Astrocyte of the spinal cord (primary cell): ENCODE results near the gene LPAR3.

Experiments used
- DNase-seq: peaks from one replicate; pipeline ENCODE4 v3.0.0; 2011; ENCODE audit warnings: low read depth, low spot score
- H3K4me3 ChIP-seq: 2 replicates; pipeline ENCODE4 v1.5.1; 2011; ENCODE audit warnings: low read depth, mild to moderate bottlenecking, low read length, moderate library complexity
- CTCF ChIP-seq: IDR thresholded peaks from 2 replicates; pipeline ENCODE4 v1.5.1; 2012; ENCODE audit warnings: low read depth, mild to moderate bottlenecking, low read length, inconsistent platforms
- in situ Hi-C: cut with HindIII; loops from 2 replicates; pipeline ENCODE4 v1.10.0; 2017; ENCODE audit warnings: low sequenced_read_pairs

The LPAR3 gene

DNA sequence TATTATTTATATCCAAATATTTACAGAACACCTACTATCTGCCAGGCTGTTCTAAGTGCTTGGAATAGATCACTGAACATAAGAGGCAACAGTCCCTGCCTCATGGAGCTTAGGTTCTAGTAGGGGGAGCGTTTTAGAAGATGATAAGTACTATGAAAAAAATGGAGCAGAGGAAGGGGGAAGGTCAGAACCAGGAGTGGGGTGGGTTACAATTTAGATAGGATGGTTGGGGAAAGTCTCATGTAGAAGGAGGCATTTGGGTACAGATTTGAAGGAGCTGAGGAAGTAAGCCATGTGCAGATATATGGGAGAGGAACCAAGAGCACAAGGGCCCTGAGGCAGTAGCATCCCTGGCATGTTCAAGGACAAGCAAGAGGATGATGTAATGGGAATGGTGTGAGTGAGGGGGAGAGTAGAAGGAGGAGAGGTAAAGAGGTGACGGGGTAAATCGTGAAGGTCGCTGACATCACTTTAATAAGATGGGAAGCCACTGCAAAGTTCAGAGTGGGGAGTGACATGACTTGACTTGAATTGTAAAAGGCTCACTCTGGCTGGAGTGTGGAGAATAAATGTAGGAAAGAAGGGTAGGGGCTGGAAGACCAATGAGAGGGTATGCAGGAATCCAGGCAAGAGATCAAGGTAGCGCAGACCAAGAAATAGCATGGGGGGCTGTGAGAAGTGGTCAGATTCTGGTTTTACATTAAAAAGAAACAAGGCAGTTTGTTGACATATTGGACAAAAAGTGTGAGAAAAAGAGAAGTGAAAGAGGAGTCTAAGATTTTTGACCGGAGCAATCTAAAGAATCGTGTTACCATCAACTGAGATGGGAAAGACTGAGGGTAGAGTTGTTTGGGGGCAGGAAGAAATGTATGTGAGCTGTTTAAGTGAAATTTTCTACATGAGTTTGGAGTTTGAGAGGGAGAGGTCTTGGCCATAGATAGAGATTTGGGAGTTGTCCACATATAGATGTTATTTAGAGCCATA lies 92.6 kb downstream of the LPAR3 start:
- TF ChIP-seq CTCF: no peak
- in situ Hi-C loops: no loop called here
- no peak for DNase-seq
- no peak overlapping the region for H3K4me3 ChIP-seq

DNA sequence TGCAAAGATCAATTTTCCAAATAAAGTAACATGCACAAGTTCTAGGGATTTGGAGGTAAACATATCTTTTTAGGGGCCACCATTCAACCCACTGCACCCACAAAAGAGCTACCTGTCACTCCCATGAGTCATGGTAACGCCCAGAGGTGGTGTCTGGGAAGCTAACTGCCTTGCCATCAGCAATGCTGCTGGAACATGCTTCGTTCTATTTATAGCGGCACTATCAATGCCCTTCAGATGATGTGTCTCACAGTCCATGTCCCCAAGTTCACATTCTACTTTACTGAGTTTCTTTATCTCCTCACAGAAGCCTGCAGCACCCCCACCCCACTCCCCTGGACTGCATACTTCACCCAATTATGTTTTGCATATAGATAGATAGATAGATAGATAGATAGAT lies 95.4 kb downstream of the LPAR3 start:
- H3K4me3 ChIP-seq: no peak overlapping the region
- in situ Hi-C loops: no loop called here
- no peak for DNase-seq
- no peak for TF ChIP-seq CTCF

DNA sequence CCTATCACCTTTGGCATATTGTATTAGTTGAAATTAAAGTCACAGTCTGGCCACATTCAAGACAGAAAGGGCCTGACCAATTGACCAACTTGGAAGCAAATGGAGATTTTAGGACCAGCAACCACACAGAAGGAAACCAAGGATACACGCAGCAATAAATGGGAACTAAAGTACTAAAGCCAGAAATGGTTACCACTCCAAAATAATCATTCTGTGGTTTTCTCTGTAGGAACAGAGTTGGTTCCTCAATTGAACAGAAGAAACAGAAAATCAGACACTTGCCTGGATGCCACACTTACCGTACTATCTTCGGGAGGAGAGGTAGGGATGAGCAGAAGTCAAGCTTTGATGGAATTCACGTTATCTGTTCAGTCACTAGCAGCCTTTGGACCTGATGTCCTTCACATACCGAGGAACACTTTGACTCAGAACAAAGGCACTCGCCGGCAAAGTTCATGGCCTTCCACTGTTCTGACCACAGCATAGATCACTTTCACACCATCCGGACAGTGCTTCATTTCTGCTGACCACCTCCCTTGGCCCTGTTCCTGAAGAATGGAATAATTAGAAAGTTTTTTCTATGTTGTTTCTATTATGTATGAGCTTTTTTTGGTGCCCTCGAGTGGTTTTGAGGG lies 96.9 kb downstream of the LPAR3 start:
- no peak overlapping the region for H3K4me3 ChIP-seq
- in situ Hi-C loops: no loop called here
- DNase-seq: no peak
- TF ChIP-seq CTCF: no peak

DNA sequence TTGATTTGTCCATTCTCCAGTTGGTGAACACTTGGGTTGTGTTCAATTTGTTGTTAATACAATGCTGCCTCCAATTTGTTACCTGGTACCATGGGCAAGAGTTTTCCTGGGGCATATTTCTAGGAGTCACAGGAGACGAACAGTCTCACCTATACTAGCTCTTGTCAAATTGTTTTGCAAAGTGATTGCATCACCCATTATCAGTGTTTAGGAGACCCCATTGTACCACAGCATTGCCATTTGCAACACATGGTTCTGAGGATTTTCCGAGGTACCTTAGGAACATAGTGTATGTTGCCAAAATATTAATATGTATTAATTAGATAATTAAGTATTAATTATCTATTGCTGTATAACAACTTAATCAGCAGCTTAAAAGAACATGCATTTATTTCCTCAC lies 97.8 kb downstream of the LPAR3 start:
- TF ChIP-seq CTCF: no peak
- DNase-seq: no peak
- H3K4me3 ChIP-seq: no peak overlapping the region
- in situ Hi-C loops: no loop called here

DNA sequence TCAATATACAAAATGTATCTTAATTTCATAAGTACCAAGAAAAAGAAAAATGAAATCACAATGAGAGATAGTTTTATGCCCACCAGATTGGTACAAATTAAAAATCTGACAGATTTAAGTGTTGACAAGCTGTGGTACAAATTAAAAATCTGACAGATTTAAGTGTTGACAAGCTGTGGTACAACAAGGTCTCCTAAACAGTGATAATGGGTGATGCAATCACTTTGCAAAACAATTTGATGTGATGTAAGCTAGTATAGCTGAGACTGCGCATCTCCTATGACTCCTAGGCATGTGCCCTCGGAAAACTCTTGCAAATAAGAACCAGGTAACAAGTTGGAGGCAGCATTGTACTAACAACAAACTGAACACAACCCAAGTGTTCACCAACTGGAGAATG lies 100.6 kb downstream of the LPAR3 start:
- no peak overlapping the region for H3K4me3 ChIP-seq
- TF ChIP-seq CTCF: no peak
- no peak for DNase-seq
- in situ Hi-C loops: no loop called here

- in situ Hi-C loops: no loop called here
- no peak for DNase-seq
- no peak for TF ChIP-seq CTCF
- H3K4me3 ChIP-seq: no peak overlapping the region
These were observed 104.0 kb downstream of the LPAR3 start for GRCh38 chr1:84789014-84789413.
